Activated CD4-positive, alpha-beta T cell treated with anti-CD3 and anti-CD28 coated beads, Interleukin-2, amount 10 ng/mL, durations not matched to agents 7 days and 5 days (primary cell): ENCODE measurements around the gene SLC26A1. TPM values are rescaled to one million over a fixed set of nuclear protein-coding genes. Genes with fewer than 3 reads are reported as not detected.
"Not testable (repeated sequence)": the region's sequence is repeated elsewhere in the genome, so short reads cannot be mapped to it uniquely, and the experiment has no call there.

Experiments
- CTCF ChIA-PET: fragments of 350-600 bp; sonication (Branson Sonifier 250); formaldehyde crosslinking; loops from one replicate; lab custom pipeline; 2021; ENCODE audit warnings: antibody characterized with exemption; lab: Charles Lee
- POLR2A ChIA-PET: fragments of 350-600 bp; sonication (Branson Sonifier 250); formaldehyde crosslinking; loops from one replicate; lab custom pipeline; 2021; ENCODE audit warnings: antibody characterized with exemption; lab: Charles Lee
- DNase-seq: peaks from one replicate; pipeline ENCODE4 v3.0.0-alpha.2; 2020
- H3K27ac Mint-ChIP-seq: one replicate; pipeline ENCODE4 v1.8.0; 2021; ENCODE audit warnings: mild to moderate bottlenecking, moderate library complexity, mixed read lengths
- H3K27me3 Mint-ChIP-seq: one replicate; pipeline ENCODE4 v1.8.0; 2021; ENCODE audit warnings: mixed read lengths
- H3K36me3 Mint-ChIP-seq: one replicate; pipeline ENCODE4 v1.8.0; 2021; ENCODE audit warnings: low read depth, mixed read lengths
- H3K4me1 Mint-ChIP-seq: one replicate; pipeline ENCODE4 v1.8.0; 2021; ENCODE audit warnings: mixed read lengths
- H3K4me3 Mint-ChIP-seq: one replicate; pipeline ENCODE4 v1.8.0; 2021; ENCODE audit warnings: mild to moderate bottlenecking, moderate library complexity, mixed read lengths
- H3K9me3 Mint-ChIP-seq: one replicate; pipeline ENCODE4 v1.8.0; 2021; ENCODE audit warnings: mixed read lengths
- total RNA-seq, 2 experiments: library from RNA; stranded (reverse); gene quantifications; one replicate each; pipeline ENCODE4 v1.2.3, GENCODE V29; 2021

The SLC26A1 gene
- total RNA-seq, 2 experiments from 2014 or later = 0.17 to 0.48 TPM

DNA sequence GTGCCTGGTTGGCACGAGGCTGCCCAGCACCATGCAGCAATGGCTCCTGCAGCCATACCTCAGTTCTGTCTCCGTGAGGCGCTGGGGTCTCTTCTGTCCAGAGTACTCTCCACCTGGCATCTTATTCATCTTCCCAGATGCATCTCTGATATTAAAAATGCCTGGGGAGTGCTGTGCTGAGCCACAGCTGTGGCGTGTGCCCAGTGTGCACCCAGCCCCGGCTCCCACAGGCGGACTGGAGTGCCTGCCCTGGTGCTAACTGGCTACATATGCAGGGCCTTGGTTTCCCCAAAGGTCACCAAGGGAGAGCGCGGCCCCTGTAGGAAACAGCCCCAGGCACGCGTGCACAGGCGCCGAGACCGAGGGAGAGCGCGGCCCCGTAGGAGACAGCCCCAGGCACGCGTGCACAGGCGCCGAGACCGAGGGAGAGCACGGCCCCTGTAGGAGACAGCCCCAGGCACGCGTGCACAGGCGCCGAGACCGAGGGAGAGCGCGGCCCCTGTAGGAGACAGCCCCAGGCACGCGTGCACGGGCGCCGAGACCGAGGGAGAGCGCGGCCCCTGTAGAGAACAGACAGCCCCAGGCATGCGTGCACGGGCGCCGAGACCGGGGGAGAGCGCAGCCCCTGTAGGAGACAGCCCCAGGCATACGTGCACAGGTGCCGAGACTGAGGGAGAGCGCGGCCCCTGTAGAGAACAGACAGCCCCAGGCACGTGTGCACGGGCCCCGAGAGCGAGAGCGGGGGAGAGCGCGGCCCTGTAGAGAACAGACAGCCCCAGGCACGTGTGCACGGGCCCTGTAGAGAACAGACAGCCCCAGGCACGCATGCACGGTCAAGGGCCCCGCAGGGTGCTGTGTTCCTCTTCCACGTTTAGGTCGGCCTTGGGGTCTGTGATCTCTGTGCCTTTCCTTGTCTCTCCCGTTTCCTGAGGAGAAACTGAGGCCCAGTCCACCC, 46.4 kb downstream of the SLC26A1 start:
- POLR2A ChIA-PET = no interaction called here
- Mint-ChIP-seq H3K27ac (no peak overlapping the region), H3K27me3 (no peaks in the 10 kb centered on the region)

DNA sequence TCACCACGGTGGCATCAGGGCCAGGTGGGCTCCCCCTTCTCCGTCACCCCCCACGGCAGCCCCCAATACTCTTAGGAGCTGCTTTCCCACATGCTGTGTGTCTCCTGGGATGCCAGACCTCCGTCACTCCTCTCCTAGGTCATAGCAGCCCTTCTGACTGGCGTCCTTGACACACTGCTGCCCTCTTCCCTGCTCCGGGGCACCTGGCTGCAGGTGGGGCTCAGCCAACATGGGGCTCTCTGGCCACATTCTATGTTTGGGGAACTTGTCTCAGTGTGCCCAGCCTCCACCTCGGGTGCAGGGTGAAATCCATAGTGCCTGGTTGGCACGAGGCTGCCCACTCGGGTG, 47.1 kb downstream of the SLC26A1 start:
- no peak for DNase-seq
- Mint-ChIP-seq H3K27ac (no peak overlapping the region), H3K9me3 (no peaks in the 10 kb centered on the region), H3K36me3 (no peaks in the 10 kb centered on the region), H3K4me3 (no peak overlapping the region), H3K4me1 (no peaks in the 10 kb centered on the region), H3K27me3 (no peaks in the 10 kb centered on the region)
- POLR2A ChIA-PET = no interaction called here
- CTCF ChIA-PET = no interaction called here

More for the DNA sequence above, 46.4 kb downstream of the SLC26A1 start:
- H3K36me3 Mint-ChIP-seq = no peaks in the 10 kb centered on the region
- H3K4me1 Mint-ChIP-seq = no peaks in the 10 kb centered on the region
- CTCF ChIA-PET = no interaction called here
- no peaks in the 10 kb centered on the region for H3K9me3 Mint-ChIP-seq
- no peak overlapping the region for H3K4me3 Mint-ChIP-seq
- DNase-seq = no peak

DNA sequence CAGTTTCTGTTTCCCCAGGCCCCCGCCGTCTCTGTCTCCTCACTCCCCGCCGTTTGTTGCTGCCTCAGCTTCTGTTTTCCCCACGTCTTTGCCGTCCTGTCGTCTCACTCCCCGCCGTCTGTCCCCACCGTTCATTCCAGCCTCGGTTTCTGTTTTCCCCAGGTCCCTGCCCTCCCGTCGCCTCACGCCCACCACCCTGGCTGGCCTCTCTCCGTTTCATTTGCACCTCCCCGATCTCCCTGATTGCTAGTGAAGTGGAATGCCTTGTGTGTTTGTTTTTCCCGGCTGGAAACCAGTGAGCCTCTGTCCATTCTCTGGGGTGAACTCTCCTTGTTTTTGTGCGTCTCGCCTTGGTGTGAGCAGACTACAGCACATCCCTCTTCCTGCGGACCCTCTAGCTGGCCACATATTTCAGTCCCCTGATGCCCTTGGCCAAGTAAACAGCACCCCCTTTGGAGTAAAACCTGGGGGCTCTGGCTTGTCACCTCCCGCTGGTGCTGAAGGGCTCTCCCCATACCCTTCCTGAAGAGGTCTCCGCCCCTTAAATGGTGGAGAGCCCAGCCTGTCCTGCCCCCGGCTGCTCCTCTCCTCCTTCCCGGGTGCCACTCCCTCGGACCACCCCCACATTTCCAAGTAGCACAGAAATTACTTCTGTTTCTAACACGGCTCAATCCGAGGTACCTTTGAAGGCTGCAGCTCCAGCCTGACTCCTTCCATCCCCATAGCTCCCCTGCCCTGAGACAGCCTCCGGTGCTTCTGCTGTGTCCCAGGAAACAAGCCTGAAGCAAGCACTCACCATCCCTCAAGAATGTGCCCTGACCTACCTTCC, 47.7 kb downstream of the SLC26A1 start:
- Mint-ChIP-seq H3K9me3 (no peaks in the 10 kb centered on the region), H3K4me1 (no peaks in the 10 kb centered on the region), H3K27ac (no peak overlapping the region), H3K27me3 (no peaks in the 10 kb centered on the region), H3K36me3 (no peaks in the 10 kb centered on the region), H3K4me3 (no peak overlapping the region)
- DNase-seq = no peak
- ChIA-PET POLR2A (no interaction called here), CTCF (no interaction called here)

DNA sequence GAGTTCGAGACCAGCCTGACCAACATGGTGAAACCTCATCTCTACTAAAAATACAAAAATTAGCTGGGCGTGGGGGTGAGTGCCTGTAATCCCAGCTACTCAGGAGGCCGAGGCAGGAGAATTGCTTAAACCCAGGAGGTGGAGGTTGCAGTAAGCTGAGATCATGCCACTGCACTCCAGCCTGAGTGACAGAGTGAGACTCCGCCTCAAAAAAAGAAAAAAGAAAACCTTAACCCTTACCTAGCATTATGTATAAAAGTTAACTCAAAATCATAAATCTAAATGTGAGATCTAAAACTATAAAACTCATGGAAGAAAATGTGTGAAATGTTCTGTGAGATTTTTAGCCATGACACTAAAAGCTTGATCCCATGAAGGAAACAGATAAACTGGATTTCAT, 53.7 kb downstream of the SLC26A1 start:
- POLR2A ChIA-PET, H3K4me3 Mint-ChIP-seq, H3K27ac Mint-ChIP-seq, DNase-seq, H3K36me3 Mint-ChIP-seq, CTCF ChIA-PET, H3K9me3 Mint-ChIP-seq, H3K27me3 Mint-ChIP-seq: not testable (repeated sequence)
- H3K4me1 Mint-ChIP-seq = peaks cover 18% of the 10 kb centered on the region

Other genes starting within 250 kb of the SLC26A1 start
- gene CPLX1, start 167.3 kb downstream of the SLC26A1 start, total RNA-seq = under 1 TPM; 0.17 to 0.42 TPM
- gene GAK, start 61.1 kb downstream of the SLC26A1 start, total RNA-seq = 100 to 1,000 TPM; 133 to 148 TPM
- gene TMEM175, start 60.9 kb downstream of the SLC26A1 start, total RNA-seq = 10 to 100 TPM; 38.6 to 51.7 TPM
- 10 to 100 TPM; 20.5 to 21.3 TPM for gene DGKQ, start 19.8 kb downstream of the SLC26A1 start, total RNA-seq
- gene IDUA, start 6.4 kb downstream of the SLC26A1 start, total RNA-seq = 10 to 100 TPM; 35.0 to 43.3 TPM
- 10 to 100 TPM; 10.5 to 10.6 TPM for gene FGFRL1, start 18.2 kb upstream of the SLC26A1 start, total RNA-seq
- gene RNF212, start 120.2 kb upstream of the SLC26A1 start, total RNA-seq = 1 to 10 TPM; 3.2 to 3.5 TPM
- gene SPON2, start 179.2 kb upstream of the SLC26A1 start, total RNA-seq = 10 to 100 TPM; 21.5 to 28.3 TPM